HG02642 (cell line): ENCODE measurements around the gene NIPAL4.

Source experiments
- ATAC-seq: cut with Tn5 transposase; IDR thresholded peaks from one replicate; pipeline ENCODE4 v1.9.1; 2021; ENCODE audit warnings: mild to moderate bottlenecking; ENCODE audit not compliant: unreplicated experiment, poor library complexity

Gene NIPAL4

DNA sequence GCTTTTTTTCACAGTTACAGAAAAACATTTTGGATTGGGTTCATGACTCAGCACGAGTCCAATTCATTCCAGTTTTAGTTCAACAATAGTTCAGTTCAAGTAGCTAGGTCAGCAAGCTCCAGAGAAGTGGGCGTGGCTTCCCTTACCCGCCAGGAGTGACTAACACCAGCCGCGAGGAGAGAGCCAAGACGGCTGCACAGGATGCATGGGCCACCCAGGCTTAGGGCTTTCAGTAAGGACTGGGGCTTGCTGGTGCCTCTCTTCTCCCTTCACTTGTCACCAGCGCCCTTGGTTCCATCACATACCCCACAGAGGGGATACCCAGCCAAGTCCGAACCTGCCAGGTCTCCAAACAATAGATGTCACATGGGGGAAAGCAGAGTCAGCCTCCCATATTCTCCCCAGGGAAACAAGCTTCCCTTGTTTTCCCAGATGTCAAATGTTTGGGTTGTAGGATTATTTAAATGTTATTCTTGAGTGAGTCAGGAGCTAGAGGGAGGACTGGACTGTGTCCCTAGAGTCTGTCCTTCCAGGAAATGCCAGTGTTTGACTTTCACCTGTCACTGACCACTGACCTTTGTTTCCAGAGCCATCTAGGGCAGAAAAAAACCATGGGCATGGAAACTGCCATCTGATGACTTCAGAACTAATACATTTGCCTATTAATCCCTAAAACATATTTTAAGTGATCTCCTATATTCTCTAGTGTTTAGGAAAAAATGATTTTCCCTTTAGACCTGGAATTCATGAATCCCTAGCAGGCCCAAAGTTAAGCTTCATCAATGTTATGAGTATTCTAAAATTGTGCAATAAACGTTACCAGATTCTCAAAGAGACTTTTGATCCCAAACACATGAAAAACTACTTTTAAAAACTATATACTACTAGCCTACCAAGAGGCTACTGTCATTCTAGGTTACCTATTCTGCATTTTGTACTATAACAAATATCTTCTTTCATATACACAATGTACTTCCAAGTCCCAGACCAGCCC, 51.9 kb downstream of the NIPAL4 start:
- no peak for ATAC-seq

DNA sequence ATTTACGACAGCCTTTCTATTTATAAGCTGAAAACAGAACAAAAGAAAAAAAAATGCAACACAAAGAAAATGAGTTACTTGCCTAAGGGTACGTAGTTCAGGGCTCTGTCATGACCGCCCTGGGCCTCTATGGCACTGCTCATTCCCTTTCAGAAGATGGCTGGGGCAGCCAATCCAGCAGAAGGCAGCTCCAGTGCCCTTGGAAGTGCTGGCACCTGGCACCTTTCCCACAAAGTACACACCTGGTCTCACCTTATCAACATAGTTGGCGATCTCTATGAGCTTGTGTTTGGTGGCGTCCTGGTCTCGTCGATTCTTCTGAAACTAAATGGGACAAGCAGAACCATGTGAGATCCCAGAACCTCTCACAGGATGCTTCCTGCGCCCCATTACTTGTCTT, 53.2 kb downstream of the NIPAL4 start:
- ATAC-seq, result no peak

DNA sequence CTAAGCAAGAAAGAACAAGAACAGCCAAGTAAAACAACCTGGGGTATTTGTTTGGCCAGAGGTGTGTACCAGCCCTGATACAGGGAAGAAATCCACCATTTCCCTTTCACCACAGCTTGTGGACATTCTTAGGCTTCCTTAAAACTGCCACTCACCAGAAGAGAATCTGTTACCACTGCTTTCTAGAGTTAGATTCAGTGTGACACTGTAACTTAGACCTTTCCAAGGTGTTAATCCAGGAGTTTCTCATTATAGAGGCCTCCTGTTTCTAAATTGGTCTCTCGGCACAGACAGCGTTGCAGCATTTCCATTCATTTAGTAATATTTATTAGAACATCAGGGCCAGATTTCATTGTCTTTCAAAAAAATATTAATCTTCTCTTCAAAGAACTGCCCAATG, 55.0 kb downstream of the NIPAL4 start:
- no peak for ATAC-seq

DNA sequence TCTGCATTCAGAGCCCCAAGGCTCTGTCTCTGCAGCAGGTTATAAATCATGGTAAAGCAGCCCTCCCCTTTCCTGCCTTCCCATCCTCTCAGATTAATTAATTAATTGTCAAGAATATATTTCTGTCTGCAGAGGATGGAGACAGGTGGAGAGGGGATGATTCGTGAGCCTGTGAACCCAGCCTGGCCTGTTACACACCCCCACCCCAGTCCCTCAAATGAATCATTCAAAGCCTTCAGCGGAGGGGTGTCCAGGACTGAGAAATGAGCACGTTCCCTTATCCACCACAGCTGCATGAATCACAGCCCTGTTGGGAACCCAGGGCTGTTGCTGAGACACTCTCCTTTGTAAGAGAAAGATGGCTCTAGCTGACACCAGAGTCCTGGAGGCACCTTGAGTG, 56.0 kb downstream of the NIPAL4 start:
- no peak for ATAC-seq

DNA sequence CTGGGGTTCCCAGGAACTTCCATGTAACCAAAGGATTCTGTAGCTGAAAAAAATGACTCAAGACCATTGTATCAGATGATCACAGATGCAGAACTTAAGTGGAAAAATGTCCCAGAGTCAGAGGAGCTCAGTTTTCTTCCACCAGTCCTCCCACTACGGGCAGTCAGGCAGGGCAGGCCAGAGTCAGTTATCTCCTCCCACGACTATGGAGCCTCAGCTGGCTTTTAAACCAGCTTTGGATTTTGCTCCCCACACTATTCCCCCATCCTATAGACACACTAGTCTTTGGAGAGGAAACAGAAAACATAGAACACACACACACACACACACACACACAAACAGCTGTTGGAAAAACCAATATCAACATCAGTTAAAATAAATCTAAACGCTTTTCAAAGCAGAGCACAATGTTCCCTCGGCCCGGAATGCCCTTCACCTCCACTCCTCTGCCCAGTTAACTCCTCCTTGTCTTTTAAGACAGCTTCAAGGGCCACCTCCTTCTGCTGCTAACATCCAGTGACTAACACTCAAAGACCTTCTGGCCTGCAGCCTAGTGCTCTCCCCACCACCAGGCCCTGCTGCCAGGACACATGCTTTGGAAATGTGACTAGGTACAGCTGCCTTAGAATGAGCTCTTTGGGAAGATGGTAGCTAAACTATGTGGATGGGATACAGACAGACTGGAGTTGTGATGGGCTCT, 56.8 kb downstream of the NIPAL4 start:
- ATAC-seq, result no peak

DNA sequence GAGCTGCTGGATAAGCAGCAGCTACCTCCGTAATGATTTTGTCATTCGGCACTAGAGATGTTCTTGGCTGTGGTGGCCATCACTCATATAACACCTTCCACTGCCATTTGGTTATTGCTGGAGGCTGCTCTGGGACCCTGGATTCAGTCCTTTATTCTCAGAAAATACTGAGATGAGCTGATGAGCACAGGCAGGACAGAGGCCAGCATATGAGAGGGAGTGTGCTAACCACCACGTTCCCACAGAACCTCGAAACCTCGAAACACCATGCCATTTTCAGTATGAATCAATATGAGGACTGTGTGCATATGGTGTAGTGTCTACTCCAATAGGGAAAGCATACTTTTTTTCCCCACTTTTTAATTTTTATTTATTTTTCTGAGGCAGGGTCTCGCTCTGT, 59.0 kb downstream of the NIPAL4 start:
- peak; percentile 75 for ATAC-seq

DNA sequence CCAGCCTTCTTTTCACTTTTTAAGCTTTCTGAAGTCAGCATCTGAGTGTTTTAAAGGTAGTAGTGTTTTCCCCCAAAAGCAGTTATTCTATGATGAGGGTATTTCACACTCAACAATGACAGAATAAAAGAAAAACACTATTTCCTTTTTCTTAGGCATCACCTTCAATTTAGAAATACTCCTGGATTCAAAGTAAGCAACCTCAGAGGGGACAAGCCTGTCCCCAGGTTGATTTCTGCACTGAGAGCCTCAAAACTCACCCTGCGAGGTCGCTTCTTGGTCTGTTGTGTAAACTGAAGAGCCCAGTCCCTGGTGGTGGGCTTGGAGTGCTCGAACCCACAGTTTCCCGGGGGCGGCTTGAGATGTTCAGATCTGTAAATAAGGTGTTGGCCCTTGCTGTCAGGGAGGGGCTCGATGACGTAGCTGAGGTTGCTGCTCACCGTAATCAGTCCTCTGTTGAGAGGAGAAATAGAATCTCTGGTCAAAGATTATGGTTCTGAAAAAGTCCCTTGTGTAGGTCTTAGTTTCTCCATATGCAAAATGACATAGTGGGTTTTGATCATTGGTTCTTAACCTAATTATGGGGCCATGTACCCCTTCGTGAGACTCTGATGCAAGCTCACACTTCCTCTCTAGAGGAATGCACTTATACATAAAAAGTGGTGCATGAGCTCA, 59.7 kb downstream of the NIPAL4 start:
- ATAC-seq, result no peak

DNA sequence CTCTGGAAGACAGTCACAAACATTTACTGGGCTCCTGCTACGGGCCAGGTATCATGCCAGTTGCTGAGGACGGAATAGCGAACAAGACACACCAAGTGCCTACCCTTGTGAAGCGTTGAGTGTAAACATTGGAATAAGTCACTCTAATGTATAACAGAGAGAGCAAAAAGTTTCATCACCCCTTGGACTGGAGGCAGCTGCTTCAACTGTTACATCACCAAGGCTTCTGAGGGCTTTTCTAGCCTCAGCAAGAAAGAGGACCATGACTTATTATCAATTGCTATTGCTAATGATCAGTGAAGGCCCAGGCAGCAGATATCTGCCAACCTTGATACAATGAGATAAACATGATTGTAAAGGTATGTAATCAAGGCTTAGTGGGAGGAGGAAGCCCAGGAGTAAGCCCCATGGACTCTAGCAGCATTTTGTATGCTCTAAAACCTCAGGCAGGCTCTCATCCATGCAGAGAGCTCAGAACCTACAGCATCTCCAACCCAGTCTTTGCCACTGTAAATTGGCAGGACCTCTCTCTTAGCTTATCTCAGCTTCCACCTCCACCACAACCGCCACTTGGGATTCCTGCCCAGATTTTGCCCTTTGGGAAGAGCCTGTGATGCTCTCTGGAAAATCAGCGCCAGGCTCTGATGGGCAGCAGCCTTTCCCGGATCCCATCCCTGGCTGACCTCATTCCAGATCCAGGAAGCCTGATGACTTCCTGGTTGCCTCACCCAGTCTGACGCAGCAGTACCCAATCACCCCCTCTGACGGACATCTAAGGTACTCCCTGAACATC, 61.1 kb downstream of the NIPAL4 start:
- ATAC-seq, result no peak

DNA sequence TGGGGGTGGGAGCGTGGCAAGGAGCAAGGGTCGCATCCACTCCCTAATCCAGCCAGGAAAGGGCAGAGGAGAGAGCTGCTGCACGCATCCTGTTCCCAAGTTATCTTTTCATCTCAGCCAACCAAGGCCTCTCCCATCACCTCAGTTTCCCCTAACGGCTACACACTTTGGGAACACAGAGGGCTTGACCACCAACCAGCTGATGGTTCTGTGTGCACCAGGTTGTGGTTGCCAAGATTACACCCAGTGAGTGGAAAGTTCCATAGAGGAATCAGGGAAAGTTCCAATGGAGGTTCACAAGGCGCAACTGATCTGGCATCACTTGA, 61.7 kb downstream of the NIPAL4 start:
- ATAC-seq, result no peak

DNA sequence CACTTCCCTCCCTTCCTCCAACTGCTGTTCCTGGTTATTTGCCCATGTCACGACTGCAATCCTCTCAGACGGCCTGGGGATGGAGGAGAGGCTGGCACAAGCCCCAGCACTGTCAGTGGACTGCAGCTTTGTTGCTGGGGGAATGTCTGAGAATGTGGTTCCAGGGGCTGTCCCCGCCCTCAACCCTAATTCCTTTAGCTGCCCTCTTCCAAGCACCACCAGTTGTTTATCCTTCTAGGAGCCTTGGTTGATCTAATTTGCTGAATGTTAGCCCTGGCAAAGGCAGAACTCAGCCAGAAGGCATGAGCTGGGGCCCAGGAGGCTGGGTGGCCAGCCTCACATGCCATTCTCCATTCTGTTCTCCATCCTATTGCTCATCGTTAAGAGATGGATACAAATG, 64.0 kb downstream of the NIPAL4 start:
- ATAC-seq, result no peak
